GM19043 (cell line): ENCODE data around the gene ALOX5.
A peak's percentile ranks its signal among the peaks of the same experiment; 100 is the strongest.
"Not testable (repeated sequence)": the region's sequence is repeated elsewhere in the genome, so short reads cannot be mapped to it uniquely, and the experiment has no call there.

Source experiments
- ATAC-seq: cut with Tn5 transposase; IDR thresholded peaks from one replicate; pipeline ENCODE4 v1.9.1; 2021; ENCODE audit warnings: low read depth; ENCODE audit not compliant: unreplicated experiment

ALOX5 gene

DNA sequence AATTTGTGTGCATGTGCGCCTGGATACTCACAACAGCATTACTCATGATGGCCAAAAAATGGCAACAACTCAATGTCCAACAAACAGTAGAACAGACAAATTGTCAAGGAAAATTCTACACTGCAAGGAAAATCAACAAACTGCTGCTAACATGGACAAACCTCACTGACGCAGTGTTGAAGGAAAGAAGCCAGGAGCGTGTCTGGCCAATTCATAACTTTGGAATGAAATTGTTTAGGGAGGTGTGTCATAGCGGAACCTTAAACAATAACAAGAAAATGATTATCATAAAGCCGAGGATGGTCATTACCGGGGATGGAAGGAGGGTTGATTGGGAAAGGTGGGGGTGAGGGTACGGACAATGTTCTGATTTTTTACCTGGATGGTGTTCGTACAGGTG lies 29.1 kb downstream of the ALOX5 start:
- no peak for ATAC-seq

- no peak for ATAC-seq
Measured at GRCh38 chr10:45404087-45404769, 30.2 kb downstream of the ALOX5 start.

DNA sequence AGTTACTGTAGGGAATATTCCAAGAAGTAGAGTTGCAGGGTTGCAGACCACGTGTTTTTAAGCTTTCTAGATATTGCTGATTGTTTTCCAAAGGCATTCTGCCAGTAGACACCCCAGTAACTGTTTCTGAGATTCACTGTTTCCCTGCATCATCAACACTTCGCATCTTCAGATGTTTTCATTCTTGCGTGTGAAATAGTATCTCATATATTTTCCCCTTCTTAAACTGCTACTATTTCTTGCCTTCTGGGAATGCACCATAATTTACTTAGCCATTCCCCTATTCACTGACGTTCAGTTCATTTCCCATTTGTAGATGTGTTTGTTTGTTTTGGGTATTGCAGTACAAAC lies 30.7 kb downstream of the ALOX5 start:
- no peak for ATAC-seq

- ATAC-seq: no peak
Measured at GRCh38 chr10:45407542-45407941, 33.5 kb downstream of the ALOX5 start.

DNA sequence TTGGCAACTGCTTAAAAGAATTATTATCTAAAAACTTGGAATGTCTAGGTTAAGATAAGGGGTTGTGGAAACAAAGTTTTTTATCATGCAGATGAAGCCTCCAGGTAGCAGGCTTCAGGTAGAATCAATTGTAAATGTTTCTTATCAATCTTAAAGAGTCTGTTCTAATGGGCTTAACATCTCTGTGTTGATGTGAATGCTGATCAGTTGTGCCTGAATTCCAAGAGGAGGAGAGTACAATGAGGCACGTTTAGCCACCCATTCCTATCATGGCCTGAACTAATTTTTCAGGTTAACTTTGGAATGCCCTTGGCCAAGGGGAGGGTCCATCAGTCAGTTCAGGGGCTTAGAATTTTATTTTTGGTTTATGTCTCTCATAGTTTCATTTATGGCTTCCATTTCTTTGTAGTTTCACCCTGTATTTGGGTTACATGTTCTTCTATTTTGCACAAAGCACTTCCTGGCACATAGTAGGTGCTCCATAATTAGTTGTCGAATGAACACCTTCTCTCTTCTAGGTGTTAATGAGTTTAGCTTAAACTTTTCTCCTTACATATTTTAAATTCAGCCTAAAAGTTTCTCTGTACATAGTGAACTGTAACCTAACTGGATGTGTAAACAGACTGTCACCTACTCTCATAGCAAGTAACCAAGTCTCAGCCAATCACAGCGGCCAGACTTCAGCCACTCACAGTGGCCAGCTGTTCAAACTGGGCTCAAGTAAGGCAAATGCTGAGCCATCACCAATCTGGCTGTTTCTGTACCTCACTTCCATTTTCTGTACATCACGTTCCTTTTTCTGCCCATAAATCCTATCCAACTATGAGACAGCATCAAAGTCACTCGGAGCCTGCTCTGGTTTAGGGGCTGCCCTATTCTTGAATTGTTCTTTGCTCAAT lies 34.7 kb downstream of the ALOX5 start:
- no peak for ATAC-seq

- ATAC-seq: not testable (repeated sequence)
Measured at GRCh38 chr10:45409347-45409746, 35.3 kb downstream of the ALOX5 start.

DNA sequence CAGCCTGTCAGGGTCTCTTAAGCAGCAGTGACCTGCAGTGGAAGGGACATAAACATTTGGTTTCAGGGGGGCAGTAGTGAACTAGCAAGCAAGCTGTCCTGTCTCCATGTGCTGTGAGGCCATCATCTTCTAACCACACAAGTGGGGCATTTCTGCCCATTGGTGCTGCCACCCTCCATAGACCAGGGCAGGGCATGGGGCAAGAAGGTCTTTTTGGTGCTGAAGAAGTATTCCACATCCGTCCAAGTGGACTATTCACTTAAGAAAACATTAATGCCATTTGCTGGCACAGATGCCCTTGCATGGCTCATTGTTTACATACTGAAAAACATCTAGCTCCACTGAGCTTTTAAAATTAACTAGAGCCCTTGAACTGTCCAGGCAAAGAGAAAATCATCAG lies 35.8 kb downstream of the ALOX5 start:
- no peak for ATAC-seq

GRCh38 chr10:45410489-45410806 lies 36.4 kb downstream of the ALOX5 start:
- no peak for ATAC-seq

GRCh38 chr10:45410807-45411606 lies 37.0 kb downstream of the ALOX5 start:
- no peak for ATAC-seq

GRCh38 chr10:45411607-45411940 lies 37.6 kb downstream of the ALOX5 start:
- ATAC-seq: no peak

DNA sequence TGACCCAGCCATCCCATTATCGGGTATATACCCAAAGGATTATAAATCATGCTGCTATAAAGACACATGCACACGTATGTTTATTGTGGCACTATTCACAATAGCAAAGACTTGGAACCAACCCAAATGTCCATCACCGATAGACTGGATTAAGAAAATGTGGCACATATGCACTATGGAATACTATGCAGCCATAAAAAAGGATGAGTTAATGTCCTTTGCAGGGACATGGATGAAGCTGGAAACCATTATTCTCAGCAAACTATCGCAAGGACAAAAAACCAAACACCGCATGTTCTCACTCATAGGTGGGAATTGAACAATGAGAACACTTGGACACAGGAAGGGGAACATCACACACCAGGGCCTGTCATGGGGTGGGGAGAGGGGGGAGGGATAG lies 41.0 kb downstream of the ALOX5 start:
- not testable (repeated sequence) for ATAC-seq

DNA sequence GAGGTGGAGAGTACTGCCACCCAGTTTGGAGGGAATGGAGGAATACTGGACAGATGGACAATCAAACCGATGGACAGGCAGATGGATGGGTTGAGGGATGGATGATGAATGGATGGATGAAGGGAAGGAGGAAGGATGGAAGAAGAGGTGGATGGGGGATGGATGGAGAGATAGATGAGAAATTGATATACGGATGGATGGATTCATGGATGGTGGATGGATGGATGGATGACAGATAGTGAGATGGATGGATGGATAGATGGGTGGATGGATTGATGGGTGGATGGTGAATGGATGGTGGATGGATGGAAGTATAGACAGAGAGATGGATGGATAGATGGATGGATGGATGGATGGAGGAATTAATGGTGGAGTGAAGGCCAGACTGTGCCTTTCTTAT lies 42.6 kb downstream of the ALOX5 start:
- ATAC-seq: no peak

DNA sequence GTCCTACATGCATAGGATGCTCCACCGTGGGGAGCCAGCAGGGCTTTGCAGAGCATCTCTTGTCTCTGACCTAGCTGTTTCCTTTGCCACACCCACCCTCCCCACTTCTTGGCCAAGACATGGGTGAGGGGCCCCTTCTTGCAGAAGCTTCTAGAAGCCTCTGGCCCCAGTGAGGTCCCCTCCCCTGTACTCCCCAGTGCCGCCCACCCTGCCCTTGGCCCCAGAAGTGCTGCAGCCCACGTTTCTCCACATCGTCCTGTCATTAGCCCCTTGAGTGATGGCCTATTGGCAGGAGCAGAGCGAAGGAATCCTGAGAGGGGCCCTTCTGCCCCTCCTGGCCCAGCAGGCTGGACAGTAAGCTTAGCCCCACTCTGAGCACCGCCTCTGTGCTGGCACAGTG lies 43.7 kb downstream of the ALOX5 start:
- ATAC-seq: no peak

GRCh38 chr10:45418417-45418848 lies 44.4 kb downstream of the ALOX5 start:
- ATAC-seq: no peak

DNA sequence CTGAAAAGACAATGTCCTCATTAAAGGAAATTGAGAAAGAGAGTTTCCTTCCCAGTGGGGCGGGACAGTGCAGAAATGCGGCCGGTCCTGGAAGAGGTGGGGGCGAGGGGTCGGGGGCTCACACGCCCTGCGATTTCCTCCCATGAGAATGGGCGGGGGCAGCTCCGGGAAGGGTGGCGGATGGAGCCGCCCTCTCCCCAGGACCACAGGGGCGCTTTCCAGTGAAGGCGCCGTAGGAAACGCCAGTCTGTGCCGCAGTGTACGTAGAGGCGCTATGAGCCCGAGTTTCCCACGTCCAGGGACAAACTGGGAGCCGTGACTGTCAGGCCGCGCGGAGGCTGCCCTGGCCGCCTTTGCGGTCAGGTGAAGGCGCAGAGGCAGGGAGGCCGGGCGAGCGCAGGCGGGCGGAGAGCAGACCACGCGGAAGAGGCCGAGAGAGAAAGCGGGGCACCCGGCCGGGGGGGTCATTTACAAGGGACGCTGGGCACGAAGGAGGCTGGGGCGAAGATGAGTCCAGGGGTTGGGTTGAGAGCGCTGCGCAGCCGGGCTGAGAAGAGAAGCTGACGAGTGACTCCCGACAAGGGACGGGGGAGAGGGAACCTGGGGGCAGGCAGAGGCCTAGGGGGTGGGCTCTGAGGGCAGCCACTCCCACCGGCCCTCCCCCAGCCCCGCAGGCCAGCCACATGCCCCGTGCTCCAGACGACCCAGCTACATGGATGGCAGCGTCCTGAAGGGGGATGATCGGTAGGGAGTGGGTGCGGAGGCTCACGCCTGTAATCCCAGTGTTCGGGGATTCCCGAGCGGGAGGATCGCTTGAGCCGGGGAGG lies 45.0 kb downstream of the ALOX5 start:
- peak; percentile 44 for ATAC-seq

- ATAC-seq: no peak
Measured at GRCh38 chr10:45419676-45420025, 45.6 kb downstream of the ALOX5 start.

DNA sequence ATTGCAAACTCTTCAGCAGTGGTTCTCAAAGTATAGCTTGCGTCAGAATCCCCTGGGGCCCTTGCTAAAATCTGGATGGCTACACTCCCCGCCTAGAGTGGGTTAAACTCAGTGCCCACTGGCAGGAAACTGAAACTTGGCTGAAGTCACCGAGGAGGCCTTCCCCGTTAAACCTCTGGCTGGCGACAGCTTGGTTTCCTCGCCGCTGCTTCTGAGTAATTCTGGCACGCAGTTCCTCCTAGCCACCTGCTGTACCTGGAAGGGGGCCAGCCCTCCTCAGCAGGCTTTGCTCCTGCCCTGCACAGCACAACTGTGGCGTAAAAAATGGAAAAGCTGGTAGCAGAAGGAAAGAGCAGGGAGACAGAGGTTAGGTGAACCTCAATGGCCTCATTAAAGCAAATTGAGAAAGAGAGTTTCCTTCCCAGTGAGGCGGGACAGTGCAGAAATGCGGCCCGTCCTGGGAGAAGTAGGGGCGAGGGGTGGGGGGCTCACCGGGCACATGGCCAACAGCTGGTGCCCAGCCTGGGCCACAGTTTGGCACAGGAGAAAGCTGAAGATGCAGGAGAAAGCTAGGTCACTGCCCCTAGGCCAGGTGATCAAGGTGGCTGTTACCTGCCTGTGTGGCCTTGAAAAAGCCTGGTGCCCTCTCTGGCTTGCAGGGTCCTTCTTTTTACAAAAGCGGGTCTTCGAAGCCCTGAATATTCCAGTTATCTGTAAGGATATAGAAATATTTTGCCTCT lies 46.6 kb downstream of the ALOX5 start:
- peak; percentile 56 for ATAC-seq

- ATAC-seq: peak; percentile 22
Measured at GRCh38 chr10:45421221-45422097, 47.4 kb downstream of the ALOX5 start.

GRCh38 chr10:45422207-45422865 lies 48.3 kb downstream of the ALOX5 start:
- ATAC-seq: no peak
